NCI-H146 (cell line): ENCODE data around the gene ATP8B1.

ENCODE experiments used
- DNase-seq: peaks from one replicate; lab custom pipeline; 2025; lab: John Stamatoyannopoulos, UW

ATP8B1 gene

GRCh38 chr18:57819119-57819518, 16.0 kb upstream of the ATP8B1 start:
- DNase-seq = no peak

- peak; percentile 21 for DNase-seq
Observed at GRCh38 chr18:57816208-57816954, 13.3 kb upstream of the ATP8B1 start.

GRCh38 chr18:57814555-57814954, 11.4 kb upstream of the ATP8B1 start:
- DNase-seq = no peak

- no peak for DNase-seq
Observed at GRCh38 chr18:57813245-57813644, 10.1 kb upstream of the ATP8B1 start.

- DNase-seq = no peak
Observed at GRCh38 chr18:57812126-57812477, 9.0 kb upstream of the ATP8B1 start.

- no peak for DNase-seq
Observed at GRCh38 chr18:57811477-57812125, 8.5 kb upstream of the ATP8B1 start.

- DNase-seq = no peak
Observed at GRCh38 chr18:57809190-57809589, 6.1 kb upstream of the ATP8B1 start.

GRCh38 chr18:57807336-57808117, 4.4 kb upstream of the ATP8B1 start:
- DNase-seq = no peak

- no peak for DNase-seq
Observed at GRCh38 chr18:57806978-57807285, 3.8 kb upstream of the ATP8B1 start.

- no peak for DNase-seq
Observed at GRCh38 chr18:57806201-57806977, 3.3 kb upstream of the ATP8B1 start.

- no peak for DNase-seq
Observed at GRCh38 chr18:57805117-57805516, 2.0 kb upstream of the ATP8B1 start.

GRCh38 chr18:57804557-57804956, 1.4 kb upstream of the ATP8B1 start:
- no peak for DNase-seq

GRCh38 chr18:57802213-57803102, 657 bp downstream of the ATP8B1 start:
- DNase-seq = peak; percentile 85

- peak; percentile 70 for DNase-seq
Observed at GRCh38 chr18:57801761-57802212, 1.3 kb downstream of the ATP8B1 start.

- peak; percentile 49 for DNase-seq
Observed at GRCh38 chr18:57801325-57801724, 1.8 kb downstream of the ATP8B1 start.

- peak; percentile 36 for DNase-seq
Observed at GRCh38 chr18:57798713-57799373, 4.3 kb downstream of the ATP8B1 start.

- DNase-seq = peak; percentile 100
Observed at GRCh38 chr18:57797209-57797651, 5.9 kb downstream of the ATP8B1 start.

- DNase-seq = peak; percentile 22
Observed at GRCh38 chr18:57794951-57795728, 8.0 kb downstream of the ATP8B1 start.

- no peak for DNase-seq
Observed at GRCh38 chr18:57793302-57793986, 9.7 kb downstream of the ATP8B1 start.
